ENCODE measurements around the gene USP13. TPM values are rescaled to one million over a fixed set of nuclear protein-coding genes. Genes with fewer than 3 reads are reported as not detected.
A peak's percentile ranks its signal among the peaks of the same experiment; 100 is the strongest.

Gene USP13
- total RNA-seq, 4 donors from 2014 or later = 9.6 to 37.5 (median 17.2) TPM

DNA sequence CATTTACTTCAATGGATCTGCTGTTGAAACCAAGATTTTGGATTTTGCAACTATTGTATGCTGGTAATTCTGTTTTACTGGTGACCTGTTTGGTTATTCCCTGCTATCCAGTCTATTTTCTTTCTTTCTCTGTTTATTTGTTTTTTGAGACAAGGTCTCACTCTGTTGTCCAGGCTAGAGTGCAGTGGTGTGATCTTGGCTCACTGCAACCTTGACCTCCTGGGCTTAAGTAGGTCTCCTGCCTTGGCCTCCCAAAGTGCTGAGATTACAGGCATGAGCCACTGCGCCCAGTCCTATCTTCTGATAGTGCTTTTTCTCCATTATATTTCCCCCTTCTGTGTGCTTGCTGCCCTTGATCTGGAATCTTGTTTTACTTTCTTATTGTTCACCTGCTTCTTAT, 15.6 kb downstream of the USP13 start:
- DNase-seq (ENCODE audit: low spot score) = no peak
- TF ChIP-seq, protein P1, sequence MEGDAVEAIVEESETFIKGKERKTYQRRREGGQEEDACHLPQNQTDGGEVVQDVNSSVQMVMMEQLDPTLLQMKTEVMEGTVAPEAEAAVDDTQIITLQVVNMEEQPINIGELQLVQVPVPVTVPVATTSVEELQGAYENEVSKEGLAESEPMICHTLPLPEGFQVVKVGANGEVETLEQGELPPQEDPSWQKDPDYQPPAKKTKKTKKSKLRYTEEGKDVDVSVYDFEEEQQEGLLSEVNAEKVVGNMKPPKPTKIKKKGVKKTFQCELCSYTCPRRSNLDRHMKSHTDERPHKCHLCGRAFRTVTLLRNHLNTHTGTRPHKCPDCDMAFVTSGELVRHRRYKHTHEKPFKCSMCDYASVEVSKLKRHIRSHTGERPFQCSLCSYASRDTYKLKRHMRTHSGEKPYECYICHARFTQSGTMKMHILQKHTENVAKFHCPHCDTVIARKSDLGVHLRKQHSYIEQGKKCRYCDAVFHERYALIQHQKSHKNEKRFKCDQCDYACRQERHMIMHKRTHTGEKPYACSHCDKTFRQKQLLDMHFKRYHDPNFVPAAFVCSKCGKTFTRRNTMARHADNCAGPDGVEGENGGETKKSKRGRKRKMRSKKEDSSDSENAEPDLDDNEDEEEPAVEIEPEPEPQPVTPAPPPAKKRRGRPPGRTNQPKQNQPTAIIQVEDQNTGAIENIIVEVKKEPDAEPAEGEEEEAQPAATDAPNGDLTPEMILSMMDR (IDR thresholded peaks at IDR 0.05) = no peak
- no peak for ATAC-seq (ENCODE audit: low FRiP score)

DNA sequence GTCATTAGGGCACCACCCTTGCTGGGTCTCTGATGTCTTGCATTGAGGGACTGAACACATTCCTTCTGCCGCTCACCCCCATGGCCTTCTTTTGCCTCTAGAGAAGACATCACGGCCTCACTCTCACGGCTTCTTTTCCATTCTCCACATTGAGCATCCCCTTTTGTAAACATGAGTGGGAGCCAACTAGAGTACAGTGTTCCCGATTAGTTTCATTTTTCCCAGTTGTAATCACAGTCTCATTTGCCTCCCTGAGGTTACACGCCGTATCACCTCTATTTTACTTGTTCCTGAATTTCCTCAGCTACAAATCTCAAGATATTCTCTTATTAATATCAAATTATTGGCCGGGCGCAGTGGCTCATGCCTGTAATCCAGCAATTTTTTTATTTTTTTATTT, 17.5 kb downstream of the USP13 start:
- no peak for ATAC-seq (ENCODE audit: low FRiP score)
- TF ChIP-seq, protein P1 (IDR thresholded peaks at IDR 0.05) = no peak
- no peak for DNase-seq (ENCODE audit: low spot score)

DNA sequence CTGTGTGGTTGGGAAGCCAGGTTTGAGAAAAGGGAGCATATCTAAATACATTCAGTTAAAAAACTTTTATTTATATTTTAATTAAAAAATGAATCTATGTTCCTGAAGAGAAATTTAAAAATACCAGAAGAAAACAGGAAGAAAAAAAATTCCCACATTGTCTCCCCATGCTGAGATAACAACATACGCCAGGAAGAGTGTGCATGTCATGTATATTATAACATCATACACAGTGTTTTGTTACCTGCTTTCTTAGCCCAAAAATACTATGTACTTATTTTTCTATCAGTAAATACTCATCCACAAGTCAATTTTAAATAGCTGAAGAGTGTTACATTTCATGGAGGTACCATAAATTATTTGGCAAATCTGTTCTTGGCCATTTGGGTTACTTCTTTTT, 18.5 kb downstream of the USP13 start:
- DNase-seq (ENCODE audit: low spot score) (no peak), ATAC-seq (ENCODE audit: low FRiP score) (no peak)
- TF ChIP-seq, protein P1 (IDR thresholded peaks at IDR 0.05) = no peak

DNA sequence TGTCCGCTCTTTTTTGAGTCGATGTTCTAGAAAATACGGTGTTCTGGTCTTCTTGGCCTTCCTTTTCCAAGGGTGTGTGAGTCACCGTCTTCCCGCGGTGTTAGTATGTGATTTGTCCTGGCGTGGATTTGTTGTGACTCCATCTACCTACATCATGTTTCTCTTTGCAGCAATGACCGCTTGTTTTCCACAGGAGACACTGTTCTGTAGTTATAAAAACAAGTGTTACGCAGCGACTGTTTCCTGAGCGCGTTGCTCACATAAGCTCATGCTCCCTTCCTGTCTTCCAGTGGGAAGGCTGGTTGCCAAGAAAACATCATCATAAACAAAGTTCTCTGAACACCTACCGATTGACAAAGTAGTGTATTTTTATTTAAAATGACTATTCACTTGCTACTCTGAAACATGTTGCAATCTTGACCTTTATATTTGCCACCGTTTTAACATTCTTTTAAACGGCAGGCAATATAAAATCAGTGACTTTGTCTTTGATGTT, 19.0 kb downstream of the USP13 start:
- ATAC-seq (ENCODE audit: low FRiP score) = peak; percentile 47

DNA sequence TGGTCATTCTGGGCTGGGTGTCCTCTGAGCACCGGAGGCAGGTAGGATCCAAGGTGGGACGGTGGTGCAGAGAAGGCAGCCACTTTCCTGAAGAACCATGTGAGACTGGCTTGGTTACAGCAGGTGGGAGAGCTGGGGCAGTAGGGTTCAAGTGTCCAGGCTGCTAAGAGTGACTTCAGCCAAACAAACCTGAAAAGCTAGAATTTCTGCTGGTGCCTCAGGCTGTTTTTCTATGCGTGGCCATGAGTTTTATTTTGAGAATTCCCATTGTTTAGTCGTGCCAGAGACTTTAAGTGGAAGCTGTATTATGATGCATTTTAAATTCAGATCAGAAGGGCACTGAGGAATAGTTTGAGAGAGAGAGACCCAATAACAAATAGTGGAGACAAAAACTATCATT, 20.1 kb downstream of the USP13 start:
- DNase-seq (ENCODE audit: low spot score) (no peak), ATAC-seq (ENCODE audit: low FRiP score) (no peak)
- TF ChIP-seq, protein P1 (IDR thresholded peaks at IDR 0.05) = no peak

More for the DNA sequence above, 19.0 kb downstream of the USP13 start:
- TF ChIP-seq, protein P1 (IDR thresholded peaks at IDR 0.05) = no peak
- no peak for DNase-seq (ENCODE audit: low spot score)

DNA sequence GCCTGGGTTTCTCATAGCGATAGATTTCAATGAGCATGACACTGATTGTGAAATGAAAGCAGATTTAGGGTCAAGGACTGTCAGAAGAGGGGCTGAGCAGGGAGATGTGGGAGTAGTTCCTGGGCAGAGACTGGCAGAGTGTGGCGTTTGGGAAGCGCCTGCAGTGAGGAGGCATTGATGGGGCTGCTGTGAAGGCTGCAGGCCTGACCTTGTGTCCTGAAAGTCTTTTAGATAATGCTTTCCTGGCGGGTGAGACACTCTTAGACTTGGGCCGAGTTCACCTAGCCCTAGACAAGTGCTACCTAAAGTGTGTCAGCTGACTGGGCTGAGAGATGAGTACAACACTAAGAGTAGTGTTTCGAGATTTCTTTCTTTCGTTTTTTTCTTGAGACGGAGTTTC, 20.7 kb downstream of the USP13 start:
- ATAC-seq (ENCODE audit: low FRiP score) = no peak
- TF ChIP-seq, protein P1 (IDR thresholded peaks at IDR 0.05) = no peak
- no peak for DNase-seq (ENCODE audit: low spot score)

DNA sequence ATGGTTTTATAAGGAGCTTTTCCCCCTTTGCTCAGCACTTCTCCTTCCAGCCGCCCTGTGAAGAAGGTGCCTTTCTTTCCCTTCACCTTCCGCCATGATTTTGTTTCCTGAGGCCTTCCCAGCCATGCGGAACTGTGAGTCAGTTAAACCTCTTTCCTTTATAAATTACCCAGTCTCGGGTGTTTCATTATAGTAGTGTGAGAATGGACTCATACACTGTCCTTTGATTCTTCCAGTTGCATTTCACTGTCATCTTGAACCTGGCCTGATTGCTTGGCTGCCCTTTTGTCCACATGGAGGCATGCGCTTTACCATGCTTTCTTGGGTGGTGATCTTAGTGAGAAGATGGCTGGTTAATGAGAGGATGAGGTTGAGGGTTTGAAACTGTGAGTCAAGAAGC, 23.2 kb downstream of the USP13 start:
- ATAC-seq (ENCODE audit: low FRiP score) = no peak
- TF ChIP-seq, protein P1 (IDR thresholded peaks at IDR 0.05) = no peak
- DNase-seq (ENCODE audit: low spot score) = no peak
